Sigmoid colon (tissue), 4 donors: ENCODE measurements around the gene RPLP2.

Source experiments
- CTCF ChIP-seq, 4 experiments: fragments of 450-650 bp in 3 of 4; fragments of 200-600 bp in 1 of 4; IDR thresholded peaks; one replicate each; pipeline ENCODE4 v1.5.1; 2016 to 2019; ENCODE audit warnings: antibody characterized with exemption in 4 of 4, mild to moderate bottlenecking in 3 of 4, moderate library complexity in 2 of 4
- EP300 ChIP-seq, 4 donors: sonication (generic); formaldehyde crosslinking; IDR thresholded peaks; one replicate each; pipeline ENCODE4 v1.6.1; 2017; ENCODE audit warnings: antibody characterized with exemption in 4 of 4
- POLR2A ChIP-seq, 2 donors: fragments of 450-650 bp; IDR thresholded peaks; one replicate each; pipeline ENCODE4 v1.6.1; 2016; ENCODE audit warnings: antibody characterized with exemption in 2 of 2, mild to moderate bottlenecking in 2 of 2, moderate library complexity in 2 of 2
- POLR2AphosphoS5 ChIP-seq, 4 donors: sonication (generic); formaldehyde crosslinking; IDR thresholded peaks; one replicate each; pipeline ENCODE4 v1.6.1; 2017; ENCODE audit warnings: antibody characterized with exemption in 4 of 4

- TF ChIP-seq CTCF (IDR thresholded peaks at IDR 0.05), result no peak
- no peak for TF ChIP-seq EP300 (IDR thresholded peaks at IDR 0.05)
- TF ChIP-seq POLR2A (IDR thresholded peaks at IDR 0.05), result no peak
- no peak for TF ChIP-seq POLR2AphosphoS5 (IDR thresholded peaks at IDR 0.05)
Observed at GRCh38 chr11:771617-772204, 38.1 kb upstream of the RPLP2 start.
